HCT116 (cell line): Measurements from ENCODE around the gene DENND4A. TPM values are rescaled to one million over a fixed set of nuclear protein-coding genes. Genes with fewer than 3 reads are reported as not detected.

Experiments used
- ATAC-seq: fragments of 200-7000 bp; cut with Tn5 transposase; 2 replicates; pipeline ENCODE4 v1.9.1; 2020; ENCODE audit warnings: mild to moderate bottlenecking, moderate library complexity
- BruUV-seq: library from RNA; stranded (reverse); fragments of 400-500 nt; replicated peaks from 2 replicates; lab custom pipeline; 2021; lab: Mats Ljungman, UMichigan
- CTCF ChIA-PET: fragments of 300-600 bp; sonication (Branson Sonifier 250); formaldehyde crosslinking; loops from one replicate; lab custom pipeline; 2021; ENCODE audit warnings: antibody characterized with exemption; lab: Charles Lee
- POLR2A ChIA-PET: fragments of 300-600, 350-600 bp; sonication (Branson Sonifier 250); formaldehyde crosslinking; loops from one replicate; lab custom pipeline; 2021; ENCODE audit warnings: antibody characterized with exemption; lab: Charles Lee
- RAD21 ChIA-PET, 2 experiments: fragments of 300-600 bp; sonication (Branson Sonifier 250); formaldehyde crosslinking; loops; one replicate each; lab custom pipeline; 2023; ENCODE audit warnings: low total read pairs in 2 of 2; ENCODE audit not compliant: uncharacterized antibody in 2 of 2, unreplicated experiment in 2 of 2, low non-redundant PET in 1 of 2; lab: Charles Lee
- DNase-seq: peaks from one replicate; pipeline ENCODE4 v3.0.0-alpha.2; 2010; ENCODE audit warnings: low read depth, low spot score
- H2AFZ ChIP-seq: fragments of 200-600 bp; shearing (Covaris generic), sonication (generic); 2 replicates; pipeline ENCODE4 v1.6.1; 2017; ENCODE audit warnings: low read depth, mixed run types, mixed read lengths, antibody characterized with exemption, low read length; ENCODE audit not compliant: poor library complexity, severe bottlenecking
- H3K27ac ChIP-seq: 2 replicates; pipeline ENCODE4 v1.5.1; 2012; ENCODE audit warnings: low read depth, low read length
- H3K27me3 ChIP-seq: fragments of 200-600 bp; sonication (generic); 2 replicates; pipeline ENCODE4 v1.6.1; 2016; ENCODE audit warnings: mixed run types, low read length, mixed read lengths; ENCODE audit not compliant: insufficient read depth
- H3K36me3 ChIP-seq, 2 experiments: fragments of 200-500 bp in 1 of 2; fragments of 200-600 bp in 1 of 2; sonication (Bioruptor generic) in 1 of 2; sonication (generic) in 1 of 2; 2 replicates each; pipeline versions ENCODE4 v1.5.1 to v1.6.1; 2014 to 2016; ENCODE audit warnings: low read length in 2 of 2, inconsistent platforms in 1 of 2, mixed read lengths in 1 of 2, mixed run types in 1 of 2; ENCODE audit not compliant: insufficient read depth in 2 of 2, control insufficient read depth in 1 of 2
- H3K4me1 ChIP-seq, 2 experiments: fragments of 200-600 bp in 1 of 2; sonication (generic) in 1 of 2; 2 replicates each; pipeline versions ENCODE4 v1.5.1 to v1.6.1; 2012 to 2017; ENCODE audit warnings: low read length in 2 of 2, inconsistent platforms in 1 of 2, mild to moderate bottlenecking in 1 of 2, mixed read lengths in 1 of 2, mixed run types in 1 of 2, moderate library complexity in 1 of 2; ENCODE audit not compliant: insufficient read depth in 2 of 2, control insufficient read depth in 1 of 2
- H3K4me2 ChIP-seq: fragments of 200-600 bp; sonication (generic); 2 replicates; pipeline ENCODE4 v1.6.1; 2017; ENCODE audit warnings: mixed run types, low read length, mixed read lengths
- H3K4me3 ChIP-seq, 2 experiments: fragments of 200-600 bp in 1 of 2; sonication (generic) in 1 of 2; replicated peaks in 1 of 2; 2 replicates each; pipeline ENCODE4 v1.5.1; 2011 to 2016; ENCODE audit warnings: low read length in 2 of 2, control low read depth in 1 of 2, low read depth in 1 of 2, mild to moderate bottlenecking in 1 of 2, mixed read lengths in 1 of 2, mixed run types in 1 of 2
- H3K79me2 ChIP-seq: fragments of 200-600 bp; sonication (generic); 2 replicates; pipeline ENCODE4 v1.6.1; 2017; ENCODE audit warnings: mild to moderate bottlenecking, mixed run types, low read length, moderate library complexity, mixed read lengths; ENCODE audit not compliant: insufficient read depth
- H3K9ac ChIP-seq: fragments of 200-600 bp; sonication (generic); 2 replicates; pipeline ENCODE4 v1.6.1; 2016; ENCODE audit warnings: low read length, mixed read lengths
- H3K9me2 ChIP-seq: fragments of 200-600 bp; sonication (generic), shearing (Covaris generic); 2 replicates; pipeline ENCODE4 v1.6.1; 2017; ENCODE audit warnings: mixed run types, mild to moderate bottlenecking, moderate library complexity; ENCODE audit not compliant: insufficient read depth
- H3K9me3 ChIP-seq, 2 experiments: fragments of 200-500 bp in 1 of 2; fragments of 200-600 bp in 1 of 2; sonication (Bioruptor generic) in 1 of 2; sonication (generic) in 1 of 2; 2 replicates each; pipeline ENCODE4 v1.6.1; 2014 to 2017; ENCODE audit warnings: low read length in 2 of 2, mixed read lengths in 2 of 2, inconsistent platforms in 1 of 2, low read depth in 1 of 2, mild to moderate bottlenecking in 1 of 2, mixed run types in 1 of 2, moderate library complexity in 1 of 2; ENCODE audit not compliant: control insufficient read depth in 1 of 2, insufficient read depth in 1 of 2
- H4K20me1 ChIP-seq: fragments of 200-600 bp; sonication (generic), shearing (Covaris generic); 2 replicates; pipeline ENCODE4 v1.6.1; 2017; ENCODE audit warnings: mixed run types, mild to moderate bottlenecking, moderate library complexity; ENCODE audit not compliant: insufficient read depth
- RAD21 ChIP-seq: IDR thresholded peaks from 2 replicates; pipeline ENCODE4 v1.6.1; 2012; ENCODE audit warnings: low read depth, mild to moderate bottlenecking
- SIN3A ChIP-seq: IDR thresholded peaks from 2 replicates; pipeline ENCODE4 v1.6.1; 2012; ENCODE audit warnings: low read depth
- TCF7L2 ChIP-seq: IDR thresholded peaks from 2 replicates; pipeline ENCODE4 v1.7.0; 2011; ENCODE audit warnings: borderline replicate concordance, inconsistent platforms; ENCODE audit not compliant: insufficient read depth, insufficient read length; ENCODE audit errors: extremely low read depth
- intact Hi-C: fragments of 100-400 bp; cut with micrococcal nuclease; formaldehyde crosslinking; loops from 2 replicates; pipeline ENCODE4 v1.10.0; 2022
- total RNA-seq: library from RNA; stranded (reverse); gene quantifications from one replicate; pipeline ENCODE4 v1.2.1, GENCODE V29; 2021; ENCODE audit not compliant: unreplicated experiment

Gene DENND4A
- total RNA-seq, 1 experiment from 2014 or later: 9.1 TPM

GRCh38 chr15:65722191-65722590 lies 69.9 kb downstream of the DENND4A start:
- no peak for TF ChIP-seq TCF7L2
- CTCF ChIA-PET: no interaction called here
- intact Hi-C loops: no loop called here
- Histone ChIP-seq H3K27ac (no peak overlapping the region), H3K36me3 (no peaks in the 10 kb centered on the region; a peak in 1 of 4 replicates), H3K4me3 (no peak overlapping the region), H3K9me2 (no peaks in the 10 kb centered on the region), H3K79me2 (no peaks in the 10 kb centered on the region), H3K27me3 (no peaks in the 10 kb centered on the region), H3K9ac (no peak overlapping the region), H3K4me2 (no peak overlapping the region), H3K4me1 (no peaks in the 10 kb centered on the region), H4K20me1 (no peaks in the 10 kb centered on the region), H2AFZ (no peak overlapping the region), H3K9me3 (no peaks in the 10 kb centered on the region)
- ATAC-seq (no peak), DNase-seq (no peak)
- no TSS peak for BruUV-seq
- RAD21 ChIA-PET: interaction anchor here in 1 of 2 experiments (0.7 kb wide), 1 partner anchor 26 kb away, joined by 5 read pairs; no protein-coding TSS in a partner anchor
- POLR2A ChIA-PET: no interaction called here

DNA sequence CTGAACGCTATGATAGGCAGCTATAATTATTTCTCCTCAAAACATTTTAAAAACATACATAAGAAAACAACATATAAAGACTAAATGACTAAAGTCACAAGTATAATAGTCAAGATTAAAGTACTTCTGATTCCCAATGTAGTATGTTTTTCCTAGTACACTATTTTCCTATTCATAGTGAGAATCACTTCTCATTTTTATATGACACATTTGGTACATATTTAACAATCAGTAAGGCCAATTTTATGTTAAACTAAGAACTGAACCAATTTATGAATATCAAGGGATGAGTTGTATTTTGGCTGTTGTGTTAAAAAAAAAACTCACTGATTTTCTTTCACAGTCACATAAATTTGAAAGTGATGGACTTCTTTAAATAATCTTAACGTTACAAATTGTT lies 79.7 kb downstream of the DENND4A start:
- H3K36me3 ChIP-seq: no peaks in the 10 kb centered on the region
- intact Hi-C loops: no loop called here
- no peak overlapping the region for H3K4me2 ChIP-seq
- H3K9me3 ChIP-seq: no peaks in the 10 kb centered on the region
- H3K27ac ChIP-seq: no peak overlapping the region
- no peaks in the 10 kb centered on the region for H3K9me2 ChIP-seq
- POLR2A ChIA-PET: no interaction called here
- H3K4me3 ChIP-seq: no peak overlapping the region
- H3K9ac ChIP-seq: no peak overlapping the region
- BruUV-seq: no TSS peak
- ATAC-seq (no peak), DNase-seq (no peak)
- TF ChIP-seq RAD21 (no peak), SIN3A (no peak)
- no peaks in the 10 kb centered on the region for H3K4me1 ChIP-seq
- H3K27me3 ChIP-seq: no peaks in the 10 kb centered on the region
- CTCF ChIA-PET: no interaction called here
- H2AFZ ChIP-seq: no peak overlapping the region
- H3K79me2 ChIP-seq: no peaks in the 10 kb centered on the region
- RAD21 ChIA-PET: no interaction called here
- H4K20me1 ChIP-seq: no peaks in the 10 kb centered on the region
